ENCODE measurements around the gene FBXO33.

Gene FBXO33

DNA sequence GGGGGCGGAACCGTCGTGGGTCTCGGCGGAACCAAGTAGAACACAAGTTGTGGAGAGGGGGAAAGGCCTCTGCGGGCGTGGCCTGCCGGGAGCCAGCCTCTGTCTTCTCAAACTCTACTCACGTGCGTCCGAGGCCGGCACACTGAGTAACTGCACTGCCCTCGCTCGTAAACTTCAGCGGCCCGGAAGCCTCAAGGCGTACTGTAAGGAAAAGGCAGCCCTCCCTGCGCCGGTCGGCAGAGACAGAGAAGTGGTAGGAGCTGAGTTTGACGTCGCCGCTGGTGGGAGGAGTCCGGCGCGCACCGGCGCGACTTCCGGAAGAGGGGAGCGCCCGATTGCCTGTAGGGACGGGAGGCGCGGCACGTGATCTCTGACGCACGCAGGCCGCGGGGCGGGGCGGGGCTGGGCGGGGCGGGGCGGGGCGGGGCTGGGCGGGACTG is at the start of gene FBXO33:
FBXO33 (minus strand) TSS at position 255 of the 440 bp plus-strand sequence. CDS start 271 bp downstream, outside the sequence.
- DNase-seq: peak; percentile 97

GRCh38 chr14:39474416-39474911 is 42.2 kb upstream of the FBXO33 start:
- no peak for DNase-seq

DNA sequence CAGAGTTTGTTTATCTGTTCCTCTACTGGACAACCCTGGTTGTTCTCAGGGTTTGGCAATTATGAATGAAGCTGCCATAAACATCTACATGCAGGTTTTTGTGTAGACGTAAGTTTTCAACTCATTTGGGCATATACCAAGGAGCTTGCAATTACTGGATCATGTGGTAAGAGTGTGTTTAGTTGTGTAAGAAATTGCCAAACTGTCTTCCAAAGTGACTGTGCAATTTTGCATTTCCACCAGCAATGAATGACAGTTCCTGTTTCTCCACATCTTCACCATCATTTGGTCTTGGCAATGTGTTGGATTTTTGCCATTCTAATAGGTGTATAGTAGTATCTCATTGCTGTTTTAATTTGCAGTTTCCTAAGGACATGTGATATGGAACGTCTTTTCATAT is 39.8 kb upstream of the FBXO33 start:
- no peak for DNase-seq

DNA sequence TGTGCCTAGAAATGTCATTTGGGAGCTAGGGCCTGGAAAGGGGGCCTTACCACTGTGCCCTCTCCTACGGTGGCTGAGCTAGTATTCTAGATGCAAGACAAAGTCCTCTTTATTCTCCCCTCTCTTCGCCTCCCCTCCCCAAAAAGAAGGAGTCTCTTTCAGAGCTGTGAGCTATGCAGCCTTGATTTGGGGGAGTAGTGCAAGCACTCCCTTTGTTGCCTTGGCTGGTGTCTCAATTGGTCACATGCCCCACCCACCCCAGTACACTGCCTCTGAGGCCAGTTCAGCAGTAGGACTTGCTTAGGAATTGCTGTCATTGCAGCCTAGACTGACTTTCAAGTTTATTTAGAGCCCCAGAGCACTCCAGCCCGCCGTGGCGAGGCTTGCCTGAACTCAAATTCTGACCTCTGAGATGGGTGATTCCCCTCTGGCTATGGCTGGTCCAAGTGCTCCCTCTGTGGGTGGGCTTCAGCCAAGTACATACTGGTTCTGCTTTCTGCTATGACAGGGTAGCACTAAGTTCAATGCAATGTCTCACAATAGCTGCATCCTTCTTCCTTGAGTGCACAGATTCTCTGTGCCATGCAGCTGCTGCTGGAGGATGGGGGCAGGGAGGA is 37.0 kb upstream of the FBXO33 start:
- peak; percentile 8 for DNase-seq

DNA sequence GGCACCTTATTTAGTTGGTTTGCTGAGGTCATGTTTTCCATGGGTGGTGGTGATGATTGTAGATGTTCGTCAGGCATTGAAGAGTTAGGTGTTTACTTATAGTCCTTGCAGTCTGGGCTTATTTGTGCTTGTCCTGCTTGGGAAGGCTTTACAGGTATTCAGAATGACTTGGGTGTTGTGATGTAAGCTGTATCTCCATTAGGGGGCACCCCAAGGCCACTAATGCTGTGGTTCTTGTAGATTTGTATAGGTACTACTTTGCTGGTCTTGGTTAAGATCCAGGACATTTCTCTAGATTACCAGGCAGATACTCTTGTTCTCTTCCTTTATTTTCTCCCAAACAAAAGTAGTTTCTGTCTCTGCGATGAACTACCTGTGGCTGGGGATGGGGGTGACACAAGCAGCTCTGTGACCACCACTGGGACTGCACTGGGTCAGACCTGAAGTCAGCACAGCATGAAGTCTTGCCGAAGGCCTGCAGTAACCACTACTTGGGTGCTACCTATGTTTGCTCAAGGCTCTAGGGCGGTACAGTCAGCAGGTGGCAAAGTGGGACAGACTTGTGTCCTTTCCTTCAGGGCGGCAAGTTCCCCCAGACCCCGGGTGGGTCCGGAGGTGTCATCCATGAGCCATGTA is 35.8 kb upstream of the FBXO33 start:
- no peak for DNase-seq

- no peak for DNase-seq
Measured at GRCh38 chr14:39459795-39460478, 27.7 kb upstream of the FBXO33 start.

DNA sequence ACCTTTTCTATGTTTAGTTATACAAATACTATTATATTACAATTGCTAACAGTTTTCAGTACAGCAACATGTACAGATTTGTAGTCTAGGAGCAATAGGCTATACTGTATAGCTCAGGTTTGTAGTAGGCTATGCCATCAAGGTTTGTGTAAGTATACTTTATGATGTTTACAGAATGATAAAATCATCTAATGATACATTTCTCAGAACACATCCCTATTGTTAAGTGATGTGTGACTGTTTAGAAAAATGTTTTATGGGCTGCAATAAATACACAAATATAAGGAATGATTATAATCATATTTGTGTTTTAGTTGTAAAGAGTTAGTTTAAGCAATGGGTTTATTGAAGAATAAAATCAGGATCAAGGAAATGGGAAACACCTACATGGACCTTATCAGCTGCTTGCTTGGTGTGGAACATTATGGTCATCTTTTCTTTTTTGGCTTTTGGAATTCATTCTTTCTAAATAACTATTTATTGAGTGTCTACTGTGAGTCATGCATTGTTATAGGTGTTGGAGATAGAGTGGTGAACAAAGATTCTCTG is 24.5 kb upstream of the FBXO33 start:
- DNase-seq: no peak

- DNase-seq: no peak
Measured at GRCh38 chr14:39454906-39455539, 22.8 kb upstream of the FBXO33 start.

- no peak for DNase-seq
Measured at GRCh38 chr14:39452680-39453079, 20.4 kb upstream of the FBXO33 start.

- DNase-seq: no peak
Measured at GRCh38 chr14:39451811-39452210, 19.6 kb upstream of the FBXO33 start.

GRCh38 chr14:39447175-39447661 is 15.0 kb upstream of the FBXO33 start:
- DNase-seq: no peak

- no peak for DNase-seq
Measured at GRCh38 chr14:39446131-39446744, 14.0 kb upstream of the FBXO33 start.

- DNase-seq: no peak
Measured at GRCh38 chr14:39442293-39442692, 10.1 kb upstream of the FBXO33 start.

- DNase-seq: no peak
Measured at GRCh38 chr14:39441805-39442204, 9.6 kb upstream of the FBXO33 start.

GRCh38 chr14:39440975-39441374 is 8.7 kb upstream of the FBXO33 start:
- DNase-seq: no peak

- no peak for DNase-seq
Measured at GRCh38 chr14:39435241-39435640, 3.0 kb upstream of the FBXO33 start.

- DNase-seq: no peak
Measured at GRCh38 chr14:39434401-39434800, 2.2 kb upstream of the FBXO33 start.

GRCh38 chr14:39433452-39433813 is 1.2 kb upstream of the FBXO33 start:
- no peak for DNase-seq

GRCh38 chr14:39432619-39433451 is 602 bp upstream of the FBXO33 start:
- peak; percentile 75 for DNase-seq

- peak; percentile 50 for DNase-seq
Measured at GRCh38 chr14:39431416-39432178, 636 bp downstream of the FBXO33 start.
